Effector memory CD8-positive, alpha-beta T cell (primary cell): ENCODE data around the gene TMEM132C.
A peak's percentile ranks its signal among the peaks of the same experiment; 100 is the strongest.

Experiments
- ATAC-seq: fragments of 150-1000 bp; cut with Tn5 transposase; replicated peaks from 2 replicates; pipeline ENCODE4 v1.10.0; 2021; ENCODE audit warnings: mild to moderate bottlenecking, moderate library complexity
- DNase-seq, 3 experiments: peaks; one replicate each; pipeline ENCODE4 v3.0.0; 2021
- H3K27ac Mint-ChIP-seq, 2 donors: one replicate each; pipeline ENCODE4 v1.8.0; 2022; ENCODE audit warnings: mild to moderate bottlenecking in 2 of 2, mixed read lengths in 2 of 2, moderate library complexity in 2 of 2
- H3K27me3 Mint-ChIP-seq, 2 donors: one replicate each; pipeline ENCODE4 v1.8.0; 2022; ENCODE audit warnings: mixed read lengths in 2 of 2
- H3K36me3 Mint-ChIP-seq: one replicate; pipeline ENCODE4 v1.8.0; 2022; ENCODE audit warnings: mild to moderate bottlenecking, moderate library complexity, mixed read lengths; ENCODE audit not compliant: insufficient read depth
- H3K4me1 Mint-ChIP-seq, 2 donors: one replicate each; pipeline ENCODE4 v1.8.0; 2022; ENCODE audit warnings: low read depth in 2 of 2, mixed read lengths in 2 of 2
- H3K4me3 Mint-ChIP-seq, 2 donors: one replicate each; pipeline ENCODE4 v1.8.0; 2022; ENCODE audit warnings: mild to moderate bottlenecking in 2 of 2, mixed read lengths in 2 of 2, moderate library complexity in 2 of 2
- H3K9me3 Mint-ChIP-seq, 2 donors: one replicate each; pipeline ENCODE4 v1.8.0; 2022; ENCODE audit warnings: mixed read lengths in 2 of 2

Gene TMEM132C

DNA sequence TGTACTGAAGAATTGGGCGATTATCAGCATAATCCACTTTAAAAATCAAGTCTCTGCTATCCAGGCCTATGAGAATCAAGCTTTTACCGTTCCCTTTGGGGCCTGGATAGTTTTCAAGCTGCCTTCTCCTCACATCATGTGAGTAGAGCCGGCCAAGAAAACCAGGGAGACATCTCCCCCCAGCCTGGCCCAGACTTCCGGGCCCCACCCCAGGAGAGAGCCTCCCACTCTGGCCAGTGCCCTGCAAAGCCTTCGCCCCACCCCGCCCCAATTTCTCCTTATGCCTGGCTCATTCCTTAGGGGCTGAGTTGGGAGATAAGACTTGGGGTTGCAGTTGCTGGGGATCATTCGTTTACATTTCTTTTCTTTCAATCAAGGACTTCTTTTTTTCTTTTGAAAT is 1.4 kb upstream of the TMEM132C start:
- no peaks in the 10 kb centered on the region for H3K4me1 Mint-ChIP-seq

DNA sequence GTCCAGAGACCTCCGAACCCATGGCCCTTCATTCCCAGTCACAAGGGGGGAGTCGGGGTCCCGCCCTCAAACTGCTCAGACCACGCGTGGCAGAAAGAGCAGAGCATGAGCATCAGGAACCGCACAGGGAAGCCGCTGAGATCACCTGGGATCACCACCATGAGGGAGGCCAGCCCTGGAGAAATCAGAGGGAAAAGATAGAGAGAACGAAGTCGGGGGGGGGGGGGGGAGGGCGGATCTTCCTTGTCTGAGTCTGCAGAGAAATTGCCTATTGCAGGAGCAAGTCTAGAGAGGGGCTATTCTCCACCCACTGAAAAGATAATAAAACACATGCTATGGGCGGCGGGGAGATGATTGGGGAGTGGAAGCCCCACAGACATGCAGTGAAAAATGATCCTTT is 884 bp upstream of the TMEM132C start:
- H3K27ac Mint-ChIP-seq = no peak overlapping the region
- DNase-seq (no peak), ATAC-seq (no peak)
- no peak overlapping the region for H3K4me3 Mint-ChIP-seq
- no peaks in the 10 kb centered on the region for H3K36me3 Mint-ChIP-seq
- no peaks in the 10 kb centered on the region for H3K4me1 Mint-ChIP-seq
- peaks cover 30 to 62% of the 10 kb centered on the region in 2 donors for H3K27me3 Mint-ChIP-seq
- no peaks in the 10 kb centered on the region for H3K9me3 Mint-ChIP-seq

More for the DNA sequence above, 1.4 kb upstream of the TMEM132C start:
- Mint-ChIP-seq H3K9me3 (no peaks in the 10 kb centered on the region), H3K4me3 (no peak overlapping the region), H3K27ac (no peak overlapping the region), H3K36me3 (no peaks in the 10 kb centered on the region), H3K27me3 (peaks cover 27 to 59% of the 10 kb centered on the region in 2 donors)
- DNase-seq (no peak), ATAC-seq (no peak)

DNA sequence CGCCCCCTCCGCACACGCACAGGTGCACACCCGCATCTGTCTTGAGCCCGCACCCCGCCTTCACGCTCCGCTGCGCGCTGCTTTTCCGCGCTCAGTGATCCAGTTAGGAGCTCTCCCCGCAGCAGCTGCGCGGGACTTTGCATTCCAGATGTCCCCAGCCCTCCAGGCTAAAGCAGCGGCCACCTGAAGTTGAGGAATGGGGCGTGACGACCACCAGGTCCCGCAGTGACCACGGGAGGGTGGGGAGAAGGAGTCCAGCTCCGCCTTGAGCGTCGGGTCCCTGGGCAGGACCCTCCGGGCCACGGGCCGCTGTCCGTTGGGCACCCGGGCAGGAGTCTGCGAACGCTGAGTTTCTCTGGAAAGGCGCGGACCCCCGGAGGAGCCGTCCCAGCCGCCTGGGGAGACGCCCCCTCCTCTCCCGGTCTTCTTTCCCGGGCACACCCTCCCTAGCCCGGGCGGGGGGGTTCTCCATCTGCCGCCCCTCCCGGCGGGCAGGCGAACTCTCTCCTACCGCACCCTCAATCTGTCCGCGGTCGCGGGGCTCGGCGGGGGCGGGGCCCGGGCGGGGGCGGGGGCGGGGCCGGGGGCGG is 334 bp upstream of the TMEM132C start:
- H3K4me3 Mint-ChIP-seq = peak overlapping the region in 1 of 2 donors; percentile 15
- H3K27me3 Mint-ChIP-seq = peaks cover 30 to 67% of the 10 kb centered on the region in 2 donors
- H3K36me3 Mint-ChIP-seq = no peaks in the 10 kb centered on the region
- H3K9me3 Mint-ChIP-seq = no peaks in the 10 kb centered on the region
- DNase-seq = no peak
- ATAC-seq = no peak
- H3K4me1 Mint-ChIP-seq = no peaks in the 10 kb centered on the region
- H3K27ac Mint-ChIP-seq = no peak overlapping the region

DNA sequence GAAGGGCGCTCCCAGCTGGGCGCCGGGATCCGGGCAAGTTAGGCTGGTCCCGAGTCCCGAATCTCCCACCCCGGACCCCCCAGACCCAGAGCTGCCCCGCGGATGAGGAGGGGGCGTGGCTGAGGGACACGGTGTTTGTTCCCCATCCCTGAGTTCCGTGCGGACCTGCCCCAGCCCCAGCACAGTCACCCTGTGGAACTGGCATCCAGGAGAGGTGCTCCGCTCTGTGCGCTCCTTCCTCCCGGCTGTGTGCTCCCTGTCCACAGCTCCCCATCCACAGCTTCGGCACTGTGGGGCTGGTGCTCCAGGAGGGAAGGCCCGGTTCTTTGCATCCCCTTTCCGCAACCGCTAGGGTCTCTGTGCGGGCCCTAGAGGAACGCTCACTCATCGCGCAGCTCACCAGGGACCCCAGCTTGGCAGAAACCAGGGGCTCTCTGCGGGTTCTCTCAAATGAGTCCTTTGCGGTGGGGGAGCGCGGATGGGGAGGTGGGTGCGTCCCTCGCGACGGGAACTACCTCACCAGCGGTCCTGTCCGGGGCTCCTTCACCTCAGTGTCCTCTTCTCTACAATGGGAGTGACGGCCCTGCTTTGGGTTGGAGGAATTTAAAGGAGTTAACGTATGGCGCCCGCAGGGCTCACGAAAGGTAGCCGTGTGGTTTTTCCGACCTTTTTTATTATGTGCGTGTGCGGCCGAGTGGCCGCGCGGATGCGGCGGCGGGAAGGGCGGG is 845 bp downstream of the TMEM132C start:
- Mint-ChIP-seq H3K4me3 (peak overlapping the region in 1 of 2 donors; percentile 51), H3K36me3 (no peaks in the 10 kb centered on the region), H3K4me1 (no peaks in the 10 kb centered on the region), H3K27me3 (peaks cover 30 to 72% of the 10 kb centered on the region in 2 donors), H3K27ac (no peak overlapping the region), H3K9me3 (no peaks in the 10 kb centered on the region)
- no peak for ATAC-seq
- no peak for DNase-seq

DNA sequence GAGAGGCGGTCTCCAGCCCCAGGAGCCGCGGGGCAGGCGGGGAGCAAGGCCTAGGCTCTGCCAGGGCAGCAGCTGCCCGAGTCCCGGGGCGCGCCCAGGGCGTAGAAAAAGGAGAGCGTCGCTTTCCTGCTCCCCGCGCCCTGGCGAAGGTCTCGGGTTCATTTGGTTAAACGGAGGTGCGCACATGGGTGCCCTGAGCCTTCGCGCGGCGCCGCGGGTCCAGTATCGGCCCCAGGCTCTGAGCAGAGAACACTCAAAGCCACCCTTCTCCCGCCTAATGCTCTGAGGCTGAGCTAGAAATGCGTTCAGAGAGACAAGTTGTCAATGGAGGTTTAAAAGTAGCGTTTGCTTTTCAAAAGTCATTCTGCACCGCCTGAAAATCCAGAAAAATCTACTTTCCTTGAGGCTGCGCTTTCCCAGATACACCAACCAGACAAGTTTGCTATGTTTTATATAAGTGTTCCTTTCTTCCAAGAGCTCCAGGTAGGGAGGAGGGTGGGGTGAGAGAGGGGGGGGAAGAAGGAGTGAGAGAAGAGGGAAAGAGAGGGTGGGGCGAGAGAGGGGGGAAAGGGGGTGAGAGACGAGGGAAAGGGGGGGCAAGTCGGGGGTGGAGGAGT is 1.5 kb downstream of the TMEM132C start:
- no peak for DNase-seq
- Mint-ChIP-seq H3K9me3 (no peaks in the 10 kb centered on the region), H3K27ac (no peak overlapping the region), H3K4me3 (peak overlapping the region in 1 of 2 donors; percentile 51), H3K36me3 (no peaks in the 10 kb centered on the region), H3K27me3 (peaks cover 30 to 66% of the 10 kb centered on the region in 2 donors), H3K4me1 (no peaks in the 10 kb centered on the region)
- ATAC-seq = no peak

DNA sequence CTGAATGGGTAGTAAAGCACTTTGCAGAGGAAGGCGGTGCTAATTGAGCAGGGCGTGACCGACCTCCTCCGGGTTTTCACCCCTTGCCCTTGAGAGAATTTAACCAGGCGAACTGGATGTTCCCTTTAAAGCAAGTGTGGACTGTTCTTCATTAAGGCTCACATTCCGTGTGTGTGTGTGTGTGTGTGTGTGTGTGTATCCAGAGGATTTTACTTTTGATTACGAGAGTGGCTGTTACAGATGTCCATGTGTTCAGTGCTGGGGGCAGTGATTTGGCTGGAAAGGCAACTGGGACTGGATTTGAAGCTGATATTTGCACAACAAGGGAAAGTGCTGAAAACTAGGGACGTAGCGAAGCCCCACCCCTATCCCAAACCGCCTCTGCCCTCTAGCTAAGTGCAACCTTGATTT is 2.2 kb downstream of the TMEM132C start:
- no peak for DNase-seq
- Mint-ChIP-seq H3K9me3 (no peaks in the 10 kb centered on the region), H3K36me3 (no peaks in the 10 kb centered on the region), H3K27me3 (peaks cover 30 to 63% of the 10 kb centered on the region in 2 donors), H3K4me3 (no peak overlapping the region), H3K4me1 (no peaks in the 10 kb centered on the region), H3K27ac (no peak overlapping the region)
- no peak for ATAC-seq

DNA sequence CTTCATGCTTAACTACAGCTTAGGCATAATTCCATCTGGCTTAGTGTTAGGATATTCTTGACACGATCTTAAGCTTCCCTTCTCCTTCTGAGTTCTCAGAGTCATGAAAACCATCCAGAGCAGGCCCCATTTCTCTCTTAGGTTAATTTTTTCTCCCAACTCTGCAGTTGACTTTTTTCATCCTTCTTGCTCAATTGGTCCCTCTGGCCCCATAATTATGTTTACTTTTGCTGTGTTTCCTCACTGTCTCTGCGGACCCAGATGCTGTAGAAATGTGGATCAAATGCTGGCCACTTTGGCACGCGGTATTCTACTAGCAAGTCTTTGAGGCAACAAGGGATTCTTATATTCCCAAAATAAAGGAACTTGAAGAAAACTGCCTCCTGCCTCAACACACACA is 9.5 kb downstream of the TMEM132C start:
- Mint-ChIP-seq H3K36me3 (no peaks in the 10 kb centered on the region), H3K27ac (no peak overlapping the region), H3K4me1 (no peaks in the 10 kb centered on the region), H3K27me3 (peaks cover 0 to 27% of the 10 kb centered on the region in 2 donors), H3K4me3 (no peak overlapping the region), H3K9me3 (peaks cover 0 to 5% of the 10 kb centered on the region in 2 donors)
- DNase-seq = no peak
- ATAC-seq = no peak

DNA sequence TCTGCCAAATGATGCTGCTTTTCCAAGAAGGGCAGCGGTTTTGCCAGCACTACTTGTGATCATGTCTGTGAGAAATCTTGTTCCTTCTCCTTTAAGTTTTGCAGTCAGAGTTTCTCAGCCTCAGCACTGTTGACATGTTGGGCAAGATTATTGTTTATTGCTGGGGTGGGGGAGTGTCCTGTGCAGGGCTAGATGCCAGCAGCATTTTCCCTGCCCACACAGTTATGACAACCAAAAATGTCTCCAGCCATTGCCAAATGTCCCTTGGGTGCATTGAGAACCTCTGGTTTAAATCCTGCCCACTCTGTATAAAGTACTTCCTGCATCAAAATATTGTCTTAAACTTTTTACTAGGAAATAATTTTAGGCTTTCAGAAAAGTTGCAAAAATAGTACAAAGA is 20.0 kb downstream of the TMEM132C start:
- Mint-ChIP-seq H3K9me3 (peaks cover 0 to 11% of the 10 kb centered on the region in 2 donors), H3K4me1 (no peaks in the 10 kb centered on the region), H3K27ac (no peak overlapping the region), H3K27me3 (peaks cover 9 to 34% of the 10 kb centered on the region in 2 donors), H3K36me3 (no peaks in the 10 kb centered on the region), H3K4me3 (no peak overlapping the region)
- no peak for ATAC-seq
- no peak for DNase-seq

DNA sequence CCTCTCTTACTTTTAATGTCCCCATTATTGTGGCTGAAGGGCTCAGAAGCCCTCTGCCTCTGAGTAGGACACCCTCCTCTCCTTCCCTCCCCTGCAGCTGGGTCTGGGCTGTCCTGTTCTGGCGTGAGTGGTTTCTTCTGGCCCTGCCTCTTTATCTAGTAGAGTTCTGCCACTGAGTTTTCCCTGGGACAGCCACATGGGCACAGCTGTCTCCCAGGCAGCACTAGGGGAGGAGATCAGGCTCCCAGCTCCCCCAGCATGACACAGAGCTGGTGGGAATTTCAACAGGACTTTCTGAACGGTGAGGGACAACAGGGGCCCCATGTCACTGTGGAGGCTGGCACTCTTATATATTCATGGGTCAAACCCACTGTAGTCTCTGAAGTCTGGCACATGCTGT is 21.4 kb downstream of the TMEM132C start:
- Mint-ChIP-seq H3K27ac (no peak overlapping the region), H3K4me3 (no peak overlapping the region), H3K4me1 (no peaks in the 10 kb centered on the region), H3K27me3 (peaks cover 13 to 37% of the 10 kb centered on the region in 2 donors), H3K9me3 (peaks cover 0 to 7% of the 10 kb centered on the region in 2 donors), H3K36me3 (no peaks in the 10 kb centered on the region)
- ATAC-seq = no peak
- DNase-seq = no peak

DNA sequence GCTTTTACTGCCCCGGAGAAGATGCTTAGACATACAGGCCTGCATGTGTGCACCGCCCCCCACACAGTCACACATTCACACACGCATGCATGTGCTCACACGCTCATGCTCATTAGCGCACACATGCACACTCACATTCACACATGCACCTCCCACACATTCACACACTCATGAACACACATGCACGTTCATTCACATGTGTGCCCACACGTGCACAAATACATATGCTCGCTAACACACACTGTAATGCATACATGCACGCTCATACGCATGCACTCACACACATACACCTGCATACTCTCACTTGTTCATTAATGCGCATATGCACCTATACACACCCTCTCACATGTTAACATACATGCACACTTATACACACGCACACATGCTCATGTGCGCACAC is 21.9 kb downstream of the TMEM132C start:
- no peaks in the 10 kb centered on the region for H3K4me1 Mint-ChIP-seq
- peaks cover 18 to 43% of the 10 kb centered on the region in 2 donors for H3K27me3 Mint-ChIP-seq
- H3K36me3 Mint-ChIP-seq = no peaks in the 10 kb centered on the region
- DNase-seq (no peak), ATAC-seq (no peak)
- peaks cover 0 to 2% of the 10 kb centered on the region in 2 donors for H3K9me3 Mint-ChIP-seq
- no peak overlapping the region for H3K4me3 Mint-ChIP-seq
- no peak overlapping the region for H3K27ac Mint-ChIP-seq

DNA sequence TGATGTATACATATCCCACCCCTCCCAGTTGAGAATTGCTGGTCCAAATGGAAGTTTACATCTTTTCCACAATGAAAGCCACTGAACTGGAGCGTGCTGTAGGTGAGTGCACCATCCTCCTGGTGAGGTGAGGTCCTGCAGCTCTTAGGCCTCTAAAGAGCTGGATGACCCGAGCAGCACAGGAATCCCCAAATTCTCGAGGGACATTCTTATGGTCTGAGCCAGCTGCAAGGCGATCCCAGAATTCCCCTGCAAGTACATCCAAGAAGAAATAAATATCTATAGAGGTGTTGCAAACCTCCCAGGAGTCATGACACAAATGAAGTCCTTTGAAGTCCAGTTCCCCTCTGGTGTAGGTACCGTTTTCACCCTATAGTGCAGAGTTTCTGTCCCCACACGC is 24.0 kb downstream of the TMEM132C start:
- no peaks in the 10 kb centered on the region for H3K4me1 Mint-ChIP-seq
- peaks cover 21 to 46% of the 10 kb centered on the region in 2 donors for H3K27me3 Mint-ChIP-seq
- ATAC-seq (no peak), DNase-seq (no peak)
- H3K9me3 Mint-ChIP-seq = no peaks in the 10 kb centered on the region
- H3K4me3 Mint-ChIP-seq = no peak overlapping the region
- H3K27ac Mint-ChIP-seq = no peak overlapping the region
- H3K36me3 Mint-ChIP-seq = no peaks in the 10 kb centered on the region

DNA sequence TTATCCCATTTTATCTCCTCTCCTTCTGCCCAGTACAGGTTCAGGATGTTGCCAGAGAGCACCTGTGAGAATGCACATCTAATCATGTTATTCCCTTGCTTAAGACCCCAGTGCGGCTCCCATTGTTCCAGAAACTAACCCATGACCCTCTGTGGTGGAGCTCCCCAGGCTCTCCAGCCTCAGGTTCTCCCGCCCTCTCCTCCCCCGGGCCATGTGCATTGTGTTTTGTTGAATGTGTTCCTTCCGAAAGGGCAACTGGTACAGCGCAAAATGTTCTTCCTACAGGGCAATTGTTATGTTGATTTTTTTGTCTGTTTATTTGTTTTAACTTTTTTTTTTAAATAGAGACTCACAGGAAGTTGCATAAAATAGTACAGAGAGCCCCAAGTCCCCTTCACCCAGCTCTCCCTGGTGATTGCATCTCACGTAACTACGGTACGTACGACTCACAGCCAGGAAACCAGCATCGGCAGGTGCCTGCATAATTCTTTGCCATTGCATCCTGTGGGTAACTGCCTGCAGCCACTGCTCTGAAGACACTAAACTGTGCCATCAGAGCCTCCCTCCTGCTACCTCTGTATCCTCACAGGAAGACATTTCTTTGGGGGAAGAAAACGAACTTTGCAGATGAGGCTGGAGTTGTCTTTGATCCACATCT is 31.2 kb downstream of the TMEM132C start:
- no peak overlapping the region for H3K27ac Mint-ChIP-seq
- no peaks in the 10 kb centered on the region for H3K4me1 Mint-ChIP-seq
- DNase-seq (no peak), ATAC-seq (no peak)
- no peak overlapping the region for H3K4me3 Mint-ChIP-seq
- peaks cover 29 to 43% of the 10 kb centered on the region in 2 donors for H3K27me3 Mint-ChIP-seq
- peaks cover 0 to 1% of the 10 kb centered on the region in 2 donors for H3K9me3 Mint-ChIP-seq
- H3K36me3 Mint-ChIP-seq = no peaks in the 10 kb centered on the region

DNA sequence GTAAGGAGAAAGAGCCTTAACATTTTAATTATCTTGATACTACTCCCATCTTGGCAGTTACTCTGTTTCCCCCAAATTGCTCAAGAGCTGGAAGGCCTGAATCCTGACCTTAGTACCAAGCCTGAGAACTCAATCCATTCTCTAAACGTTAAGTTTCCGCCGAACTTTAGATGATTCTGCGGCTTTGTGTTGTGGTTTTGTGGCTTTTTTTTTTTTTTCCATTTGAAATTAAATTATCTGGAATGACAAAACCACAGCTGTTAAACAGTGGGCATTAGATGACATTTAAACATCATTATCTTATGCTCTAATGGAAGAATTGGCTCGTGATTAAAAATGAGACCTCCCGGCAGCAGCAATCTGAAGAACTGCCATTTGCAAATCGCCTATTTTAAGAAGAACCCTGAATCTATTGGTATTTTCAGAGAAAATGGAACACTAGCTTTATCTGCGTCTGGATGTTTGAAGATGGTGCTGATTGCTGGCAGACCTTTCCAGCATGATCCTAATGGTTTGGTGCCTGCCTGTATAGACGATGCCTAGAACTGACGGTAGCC is 38.4 kb downstream of the TMEM132C start:
- H3K36me3 Mint-ChIP-seq = no peaks in the 10 kb centered on the region
- no peaks in the 10 kb centered on the region for H3K4me1 Mint-ChIP-seq
- H3K27me3 Mint-ChIP-seq = peaks cover 7 to 11% of the 10 kb centered on the region in 2 donors
- H3K27ac Mint-ChIP-seq = no peak overlapping the region
- H3K4me3 Mint-ChIP-seq = no peak overlapping the region
- no peak for DNase-seq
- no peaks in the 10 kb centered on the region for H3K9me3 Mint-ChIP-seq
- ATAC-seq = no peak
